G401 (cell line): ENCODE data around the gene TNFRSF12A. TPM values are rescaled to one million over a fixed set of nuclear protein-coding genes. Genes with fewer than 3 reads are reported as not detected.
"Not testable (repeated sequence)": the region's sequence is repeated elsewhere in the genome, so short reads cannot be mapped to it uniquely, and the experiment has no call there.

Experiments
- DNase-seq: peaks from one replicate; pipeline ENCODE4 v3.0.0-alpha.2; 2015; ENCODE audit warnings: low spot score
- in situ Hi-C: cut with HindIII; loops from 2 replicates; pipeline ENCODE4 v1.10.0; 2016; ENCODE audit warnings: low sequenced_read_pairs, mixed read lengths
- total RNA-seq: library from RNA; depleted of rRNA; stranded (reverse); fragments of >200 nt; shearing (Covaris generic); gene quantifications from 2 replicates; pipeline ENCODE4 v1.2.3, GENCODE V29; 2014

The TNFRSF12A gene
- total RNA-seq, 1 experiment from 2014 or later = 129 TPM

DNA sequence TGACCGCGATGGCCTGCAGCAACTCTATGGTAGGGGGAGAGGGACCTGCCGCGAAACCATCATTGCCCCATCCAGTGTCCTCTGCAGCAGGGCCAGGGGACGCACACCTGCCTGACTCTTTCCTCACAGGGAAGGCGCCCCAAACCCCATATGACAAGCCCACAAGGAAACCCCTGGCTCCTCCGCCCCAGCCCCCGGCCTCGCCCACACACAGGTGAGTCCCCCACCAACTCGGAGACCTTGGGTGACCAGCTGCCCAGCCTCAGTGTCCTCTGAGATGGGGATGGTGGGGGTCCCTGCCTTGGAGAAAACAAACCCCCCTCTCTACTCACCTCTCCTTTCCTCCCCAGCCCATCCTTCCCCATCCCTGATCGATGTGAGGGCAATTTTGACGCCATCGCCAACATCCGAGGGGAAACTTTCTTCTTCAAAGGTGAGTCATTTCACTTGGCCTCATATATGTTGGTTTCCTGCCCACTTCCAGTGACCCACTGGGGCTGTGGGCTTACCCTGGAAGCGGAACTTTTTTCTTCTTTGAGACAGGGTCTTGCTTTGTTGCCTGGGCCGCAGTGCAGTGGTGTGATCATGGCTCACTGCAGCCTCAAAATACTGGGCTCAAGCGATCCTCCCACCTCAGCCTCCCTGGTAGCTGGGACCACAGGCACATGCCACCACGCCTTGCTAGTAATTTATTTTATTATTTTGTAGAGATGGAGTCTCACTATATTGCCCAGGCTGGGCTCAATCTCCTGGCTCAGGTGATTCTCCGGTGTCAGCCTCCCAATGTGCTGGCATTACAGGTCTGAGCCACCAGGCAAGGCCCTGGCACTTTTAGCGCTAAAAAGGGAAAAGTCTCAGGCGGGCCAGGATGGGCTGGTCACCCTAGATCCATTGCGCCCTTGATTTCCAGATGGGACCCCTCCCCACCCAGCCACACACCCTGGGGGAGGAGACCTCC, 37.3 kb downstream of the TNFRSF12A start:
- in situ Hi-C loops = no loop called here

DNA sequence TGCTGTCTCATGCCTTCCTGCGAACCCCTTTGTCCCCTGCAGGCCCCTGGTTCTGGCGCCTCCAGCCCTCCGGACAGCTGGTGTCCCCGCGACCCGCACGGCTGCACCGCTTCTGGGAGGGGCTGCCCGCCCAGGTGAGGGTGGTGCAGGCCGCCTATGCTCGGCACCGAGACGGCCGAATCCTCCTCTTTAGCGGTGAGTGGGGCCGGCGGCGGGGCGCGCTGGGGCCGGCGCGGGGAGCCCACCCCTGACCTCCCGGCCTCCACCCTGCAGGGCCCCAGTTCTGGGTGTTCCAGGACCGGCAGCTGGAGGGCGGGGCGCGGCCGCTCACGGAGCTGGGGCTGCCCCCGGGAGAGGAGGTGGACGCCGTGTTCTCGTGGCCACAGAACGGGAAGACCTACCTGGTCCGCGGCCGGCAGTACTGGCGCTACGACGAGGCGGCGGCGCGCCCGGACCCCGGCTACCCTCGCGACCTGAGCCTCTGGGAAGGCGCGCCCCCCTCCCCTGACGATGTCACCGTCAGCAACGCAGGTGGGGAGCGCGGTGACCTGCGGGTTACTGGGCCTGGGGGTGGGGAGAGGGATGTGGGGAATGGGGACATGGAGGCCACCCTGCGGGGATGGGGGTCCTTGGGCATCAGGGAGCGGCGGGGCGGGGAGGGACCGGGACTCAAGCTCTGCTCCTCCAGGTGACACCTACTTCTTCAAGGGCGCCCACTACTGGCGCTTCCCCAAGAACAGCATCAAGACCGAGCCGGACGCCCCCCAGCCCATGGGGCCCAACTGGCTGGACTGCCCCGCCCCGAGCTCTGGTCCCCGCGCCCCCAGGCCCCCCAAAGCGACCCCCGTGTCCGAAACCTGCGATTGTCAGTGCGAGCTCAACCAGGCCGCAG, 38.2 kb downstream of the TNFRSF12A start:
- in situ Hi-C loops = no loop called here
- peak; percentile 61 for DNase-seq

More for the DNA sequence above, 37.3 kb downstream of the TNFRSF12A start:
- DNase-seq = no peak

DNA sequence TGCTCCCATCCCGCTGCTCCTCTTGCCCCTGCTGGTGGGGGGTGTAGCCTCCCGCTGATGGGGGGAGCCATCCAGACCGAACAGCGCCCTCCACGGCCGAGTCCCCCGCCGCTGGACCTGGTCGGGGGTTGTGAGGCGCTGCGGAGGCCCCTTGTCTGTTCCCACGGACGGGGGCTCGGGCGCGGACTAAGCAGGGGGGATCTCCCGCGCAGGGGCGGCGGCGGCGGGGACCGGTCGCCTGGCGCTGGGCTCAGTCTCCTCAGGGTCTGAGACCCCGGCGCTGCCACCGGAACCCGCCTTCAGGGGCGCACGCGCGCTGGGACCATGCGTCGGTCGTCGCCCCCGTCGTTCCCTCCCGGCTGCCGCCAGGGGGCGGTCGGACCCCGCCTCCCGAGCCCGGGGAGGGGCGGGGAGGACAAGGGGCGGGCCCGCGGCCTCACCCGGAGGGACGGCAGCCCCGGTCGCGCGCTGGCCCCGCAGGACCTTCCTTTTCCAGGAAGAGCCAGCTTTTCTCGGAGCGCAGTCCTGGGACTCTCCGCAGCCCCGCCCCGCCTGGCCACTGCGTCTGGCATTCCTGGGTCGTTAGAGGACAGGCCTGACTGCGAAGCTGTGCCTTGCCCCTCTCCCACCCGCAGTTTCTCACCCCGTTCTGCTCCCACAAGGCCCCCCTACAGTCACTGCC, 39.0 kb downstream of the TNFRSF12A start:
- in situ Hi-C loops = no loop called here

DNA sequence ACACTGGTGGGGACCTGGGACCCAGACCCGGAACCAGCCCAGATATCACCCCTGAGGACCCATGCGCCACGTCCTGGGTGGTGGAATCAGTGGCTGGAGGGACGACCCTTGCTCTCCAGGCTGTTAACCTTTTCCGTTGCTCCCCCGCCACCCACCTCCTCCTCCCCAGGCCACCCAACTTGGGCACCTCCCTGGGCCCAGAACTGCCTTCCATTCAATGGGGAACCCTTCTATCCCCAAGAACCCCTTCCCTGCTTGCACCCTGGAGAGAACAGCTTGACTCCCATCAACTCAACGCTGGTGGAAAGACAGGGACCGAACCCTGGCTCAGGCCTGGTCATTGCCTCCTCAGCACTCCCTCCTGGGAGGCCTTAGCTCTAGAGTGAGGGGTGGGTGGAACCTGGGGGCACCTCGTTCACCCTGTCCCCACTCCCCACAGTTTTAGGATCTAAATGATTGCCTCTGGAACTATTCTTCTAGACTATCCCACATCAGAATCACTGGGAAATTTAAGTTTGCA, 39.6 kb downstream of the TNFRSF12A start:
- DNase-seq = no peak
- in situ Hi-C loops = loop anchor here (5.0 kb wide), 1 partner anchor 88 kb away; no protein-coding TSS in a partner anchor

More for the DNA sequence above, 39.0 kb downstream of the TNFRSF12A start:
- DNase-seq = peak; percentile 81

DNA sequence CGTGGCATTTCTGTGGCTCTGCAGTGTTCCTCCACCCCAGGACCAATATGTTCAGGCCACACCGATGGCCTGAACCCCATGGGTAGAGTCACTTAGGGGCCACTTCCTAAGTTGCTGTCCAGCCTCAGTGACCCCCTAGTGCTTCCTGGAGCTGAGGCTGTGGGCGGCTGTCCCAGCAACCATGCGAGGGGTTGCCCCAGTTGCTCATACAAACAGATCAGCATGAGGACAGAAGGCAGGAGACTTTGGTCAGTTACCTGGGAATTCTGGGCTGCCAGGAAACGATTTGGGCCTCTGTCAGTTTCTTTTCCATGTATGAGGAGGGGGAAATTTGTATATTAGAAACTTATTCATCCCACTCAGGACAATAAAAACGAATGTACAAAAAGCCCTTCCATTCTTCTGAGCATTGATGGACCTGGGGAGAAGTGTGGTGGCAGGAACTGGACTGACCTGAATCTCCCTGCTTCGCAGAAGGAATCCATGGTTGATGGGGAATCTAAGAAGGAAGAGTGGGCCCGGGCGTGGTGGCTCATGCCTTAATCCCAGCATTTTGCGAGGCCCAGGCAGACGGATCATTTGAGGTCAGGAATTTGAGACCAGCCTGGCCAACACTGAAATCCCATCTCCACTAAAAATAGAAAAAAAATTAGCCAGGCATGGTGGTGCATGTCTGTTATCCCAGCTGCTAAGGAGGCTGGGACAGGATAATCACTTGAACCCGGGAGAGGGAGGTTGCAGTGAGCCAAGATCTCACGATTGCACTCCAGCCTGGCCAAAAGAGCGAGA, 40.4 kb downstream of the TNFRSF12A start:
- DNase-seq = no peak
- in situ Hi-C loops = loop anchor here (5.0 kb wide), 1 partner anchor 87 kb away; no protein-coding TSS in a partner anchor

DNA sequence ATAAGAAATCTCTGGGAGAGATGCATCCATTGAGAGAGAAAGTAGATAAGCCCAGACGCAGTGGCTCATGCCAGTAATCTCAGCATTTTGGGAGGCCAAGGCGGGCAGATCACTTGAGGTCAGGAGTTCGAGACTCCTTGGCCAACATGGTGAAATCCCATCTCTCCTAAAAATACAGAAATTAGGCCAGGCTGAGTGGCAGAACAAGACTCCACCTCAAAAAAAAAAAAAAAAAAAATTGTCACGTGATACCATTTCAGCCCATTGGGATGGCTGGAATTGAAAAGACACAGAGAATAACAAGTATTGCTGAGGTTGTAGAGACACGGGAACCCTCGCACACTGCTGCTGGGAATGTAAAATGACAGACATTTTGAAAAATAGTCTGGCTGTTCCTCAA, 42.4 kb downstream of the TNFRSF12A start:
- in situ Hi-C loops = loop anchor here (5.0 kb wide), 1 partner anchor 85 kb away; no protein-coding TSS in a partner anchor
- DNase-seq = no peak

DNA sequence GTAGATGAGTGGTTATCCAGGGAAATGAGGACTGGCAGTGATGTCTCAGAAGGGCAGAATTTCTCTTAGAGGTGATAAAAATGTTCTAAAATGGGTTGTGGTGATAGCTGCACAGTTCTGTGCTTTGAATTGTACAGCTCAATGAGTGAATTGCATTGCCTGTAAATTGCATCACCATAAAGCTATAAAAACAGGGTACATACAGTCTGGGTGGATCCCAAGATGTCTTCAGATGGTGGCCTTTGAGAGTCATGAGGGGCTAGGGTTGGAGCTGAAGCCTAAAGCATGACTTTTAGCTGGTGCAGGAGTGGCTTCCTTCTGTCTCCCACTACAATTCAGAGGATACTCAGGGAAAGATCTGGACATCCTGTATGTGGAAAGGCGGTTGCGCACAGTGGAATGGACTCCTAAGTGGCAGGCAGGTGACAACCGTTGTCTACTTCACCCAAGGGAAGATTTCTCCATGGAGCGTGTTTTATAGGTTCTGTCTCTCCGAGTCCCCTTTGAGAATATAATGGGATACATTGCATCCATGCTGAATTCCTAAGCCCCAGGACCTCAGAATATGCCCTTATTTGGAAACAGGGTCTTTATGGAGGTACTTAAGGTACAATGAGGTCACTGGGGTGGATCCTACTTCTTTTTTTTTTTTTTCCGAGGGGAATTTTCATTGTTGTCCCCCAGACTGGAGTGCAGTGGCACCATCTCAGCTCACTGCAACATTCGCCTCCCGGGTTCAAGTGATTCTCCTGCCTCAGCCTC, 43.6 kb downstream of the TNFRSF12A start:
- in situ Hi-C loops = loop anchor here (5.0 kb wide), 1 partner anchor 83 kb away; no protein-coding TSS in a partner anchor

DNA sequence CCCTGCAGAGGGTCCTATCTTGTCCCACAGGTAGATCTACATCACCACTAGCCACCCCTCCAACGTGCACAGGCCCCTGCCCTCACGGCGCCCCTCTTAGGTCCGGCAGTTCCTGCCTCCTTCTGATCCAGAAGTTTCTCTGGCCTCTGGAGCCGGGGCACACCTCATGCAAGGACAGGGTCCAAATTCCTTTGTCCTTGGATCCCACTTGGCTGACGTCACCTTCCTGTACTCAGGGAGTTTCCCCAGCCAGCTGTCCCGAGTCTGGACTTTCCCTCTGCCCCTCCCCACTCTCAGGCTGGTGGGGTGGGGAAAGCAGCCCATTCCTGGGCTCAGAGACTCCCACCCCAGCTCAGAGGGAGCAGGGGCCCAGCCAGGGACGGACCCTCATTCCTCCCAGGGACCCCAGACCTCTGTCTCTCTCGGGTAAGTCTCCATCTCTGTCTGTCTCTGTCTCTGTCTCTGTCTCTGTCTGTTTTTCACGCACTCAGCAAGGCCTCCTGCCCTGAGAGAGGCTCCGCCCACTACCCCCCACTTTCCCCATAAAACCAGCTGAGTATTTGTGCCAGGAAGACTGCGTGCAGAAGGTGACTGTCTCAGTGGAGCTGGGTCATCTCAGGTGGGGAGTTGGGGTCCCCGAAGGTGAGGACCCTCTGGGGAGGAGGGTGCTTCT, 45.0 kb downstream of the TNFRSF12A start, which contains the start of gene IL32:
Gene IL32, plus strand, starts transcription at position 572 of the 673 bp plus-strand sequence. CDS start 172 bp downstream, outside the sequence.
- in situ Hi-C loops = no loop called here
- no peak for DNase-seq

More for the DNA sequence above, 43.6 kb downstream of the TNFRSF12A start:
- DNase-seq = no peak

DNA sequence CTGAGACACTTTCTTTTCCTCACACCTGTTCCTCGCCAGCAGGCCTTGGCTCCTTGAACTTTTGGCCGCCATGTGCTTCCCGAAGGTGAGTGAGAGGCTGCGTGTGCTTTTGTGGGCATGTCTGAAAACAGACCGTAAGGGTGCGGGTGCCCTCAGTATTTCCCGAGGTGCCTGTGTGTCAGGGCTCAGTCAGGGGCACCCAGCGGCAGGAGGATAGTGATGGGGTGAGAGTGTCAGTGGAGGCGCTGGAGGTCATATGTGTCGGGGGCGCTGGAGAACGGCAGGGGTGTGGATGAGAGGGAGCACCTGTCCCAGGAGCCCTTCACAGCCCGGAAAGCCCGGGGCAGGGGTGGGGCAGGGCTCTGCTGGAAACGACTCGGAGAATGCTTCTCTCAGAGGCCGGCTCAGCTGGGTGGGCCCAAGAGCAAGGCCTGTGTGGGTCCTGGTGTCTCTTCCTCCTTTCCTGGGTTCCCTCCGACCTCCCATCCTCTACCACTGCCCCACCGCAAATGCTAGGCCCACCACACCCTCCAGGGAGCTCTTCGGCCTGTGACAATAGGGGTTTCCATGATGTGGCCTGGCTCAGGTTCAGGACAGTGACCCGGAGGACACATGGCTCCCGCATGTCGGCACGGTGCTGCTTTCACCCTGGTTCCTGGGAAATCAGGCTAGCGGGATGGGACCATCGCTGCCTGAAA, 45.7 kb downstream of the TNFRSF12A start:
- no peak for DNase-seq
- in situ Hi-C loops = no loop called here

DNA sequence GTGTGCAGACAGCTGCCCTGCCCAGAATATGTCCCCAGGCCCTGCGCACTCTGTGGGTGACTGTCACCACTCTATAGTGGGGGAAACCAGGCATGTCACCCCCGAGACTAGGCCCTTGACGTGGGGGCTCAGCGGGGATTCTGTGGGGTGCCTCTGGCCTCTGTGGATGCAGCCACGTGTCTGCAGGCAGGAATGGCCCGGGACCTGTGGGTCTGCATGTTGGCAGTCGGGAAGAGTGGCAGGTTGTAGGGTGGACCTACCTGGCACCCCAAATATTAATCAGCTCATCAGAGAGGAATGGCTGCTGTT, 46.2 kb downstream of the TNFRSF12A start:
- DNase-seq = no peak
- in situ Hi-C loops = no loop called here

DNA sequence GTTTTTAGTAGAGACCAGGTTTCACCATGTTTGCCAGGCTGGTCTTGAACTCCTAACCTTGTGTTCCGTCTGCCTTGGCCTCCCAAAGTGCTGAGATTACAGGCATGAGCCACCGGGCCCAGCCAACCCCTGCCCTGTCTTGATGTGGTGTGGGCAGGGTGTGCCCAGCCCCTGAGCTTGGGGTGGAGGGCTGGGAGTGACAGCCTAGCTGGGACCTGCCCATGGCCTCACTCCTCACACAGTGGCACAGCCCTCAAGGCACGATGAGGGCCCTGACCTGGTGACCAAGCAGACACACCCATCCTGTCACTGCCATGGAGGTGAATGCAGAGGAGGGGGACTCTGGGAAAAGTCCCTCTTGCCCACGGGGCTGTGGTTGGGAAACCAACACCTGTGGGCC, 48.3 kb downstream of the TNFRSF12A start:
- no peak for DNase-seq
- in situ Hi-C loops = no loop called here

DNA sequence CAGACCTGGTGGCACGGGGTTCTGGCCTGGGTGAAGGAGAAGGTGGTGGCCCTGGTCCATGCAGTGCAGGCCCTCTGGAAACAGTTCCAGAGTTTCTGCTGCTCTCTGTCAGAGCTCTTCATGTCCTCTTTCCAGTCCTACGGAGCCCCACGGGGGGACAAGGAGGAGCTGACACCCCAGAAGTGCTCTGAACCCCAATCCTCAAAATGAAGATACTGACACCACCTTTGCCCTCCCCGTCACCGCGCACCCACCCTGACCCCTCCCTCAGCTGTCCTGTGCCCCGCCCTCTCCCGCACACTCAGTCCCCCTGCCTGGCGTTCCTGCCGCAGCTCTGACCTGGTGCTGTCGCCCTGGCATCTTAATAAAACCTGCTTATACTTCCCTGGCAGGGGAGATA, 49.0 kb downstream of the TNFRSF12A start:
- DNase-seq, in situ Hi-C loops: not testable (repeated sequence)

DNA sequence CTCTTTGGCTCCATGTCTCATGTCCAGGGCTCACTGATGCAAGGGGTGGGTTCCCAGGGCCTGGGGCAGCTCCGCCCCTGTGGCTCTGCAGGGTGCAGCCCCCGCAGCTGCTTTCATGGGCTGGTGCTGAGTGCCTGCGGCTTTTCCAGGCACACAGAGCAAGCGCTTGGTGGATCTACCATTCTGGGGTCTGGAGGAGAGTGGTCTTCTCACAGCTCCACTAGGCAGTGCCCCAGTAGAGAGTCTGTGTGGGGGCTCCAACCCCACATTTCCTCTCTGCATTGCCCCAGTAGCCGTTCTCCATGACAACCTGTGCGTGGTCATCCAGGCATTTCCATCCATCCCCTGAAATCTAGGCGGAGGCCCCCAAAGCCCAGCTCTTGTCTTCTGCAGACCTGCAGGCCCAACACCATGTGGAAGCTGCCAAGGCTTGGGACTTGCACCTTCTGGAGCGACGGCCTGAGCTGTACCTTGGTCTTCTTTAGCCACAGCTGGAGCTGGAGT, 50.5 kb downstream of the TNFRSF12A start:
- DNase-seq = no peak
- in situ Hi-C loops = no loop called here

DNA sequence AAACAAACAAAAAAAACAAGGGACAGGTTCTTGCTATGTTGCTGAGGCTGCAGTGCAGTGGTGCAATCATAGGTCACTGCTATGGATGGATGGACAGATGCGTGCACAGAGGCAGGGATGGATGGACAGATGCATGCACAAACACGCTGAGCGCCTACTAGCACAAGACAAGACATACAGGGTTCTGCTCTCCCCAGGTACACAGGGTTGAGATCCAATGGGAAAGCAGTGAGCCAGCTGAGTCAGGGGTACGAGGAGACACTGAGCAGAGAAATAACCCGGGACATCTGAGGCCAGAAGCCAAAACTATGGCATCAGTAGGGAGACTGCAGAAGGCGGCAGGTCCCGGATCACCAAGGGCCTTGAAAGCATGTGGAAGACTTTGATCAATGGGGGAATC, 51.5 kb downstream of the TNFRSF12A start:
- in situ Hi-C loops = no loop called here
- DNase-seq = no peak
